SKM-1 treated with dmso at 0.1 percent for 144 hours (cell line): ENCODE measurements around the gene RASA3.
"Not testable (repeated sequence)": the region's sequence is repeated elsewhere in the genome, so short reads cannot be mapped to it uniquely, and the experiment has no call there.

Experiments
- DNase-seq: peaks from one replicate; lab custom pipeline; 2025; ENCODE audit not compliant: unreplicated experiment; lab: John Stamatoyannopoulos, UW

RASA3 gene

DNA sequence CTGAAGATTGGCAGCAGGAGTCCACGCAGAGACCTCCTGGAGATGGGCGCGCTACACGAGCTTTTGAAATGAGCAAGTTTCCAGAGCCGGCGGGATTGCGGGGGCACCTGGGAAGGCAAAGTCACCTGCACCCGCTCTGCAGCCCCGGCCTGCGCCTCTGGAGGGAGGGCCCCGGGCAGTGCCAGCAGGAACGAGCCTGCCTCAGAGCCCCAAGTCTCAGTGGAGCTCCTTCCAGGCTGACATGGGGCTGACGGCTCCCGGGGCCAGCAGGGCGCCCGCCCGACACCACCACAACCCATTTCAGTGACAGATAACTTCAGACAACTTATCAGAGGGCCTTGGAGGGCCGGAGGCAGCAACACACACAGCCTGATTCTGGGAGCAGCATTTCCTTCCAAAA is 45.0 kb downstream of the RASA3 start:
- DNase-seq, result no peak

DNA sequence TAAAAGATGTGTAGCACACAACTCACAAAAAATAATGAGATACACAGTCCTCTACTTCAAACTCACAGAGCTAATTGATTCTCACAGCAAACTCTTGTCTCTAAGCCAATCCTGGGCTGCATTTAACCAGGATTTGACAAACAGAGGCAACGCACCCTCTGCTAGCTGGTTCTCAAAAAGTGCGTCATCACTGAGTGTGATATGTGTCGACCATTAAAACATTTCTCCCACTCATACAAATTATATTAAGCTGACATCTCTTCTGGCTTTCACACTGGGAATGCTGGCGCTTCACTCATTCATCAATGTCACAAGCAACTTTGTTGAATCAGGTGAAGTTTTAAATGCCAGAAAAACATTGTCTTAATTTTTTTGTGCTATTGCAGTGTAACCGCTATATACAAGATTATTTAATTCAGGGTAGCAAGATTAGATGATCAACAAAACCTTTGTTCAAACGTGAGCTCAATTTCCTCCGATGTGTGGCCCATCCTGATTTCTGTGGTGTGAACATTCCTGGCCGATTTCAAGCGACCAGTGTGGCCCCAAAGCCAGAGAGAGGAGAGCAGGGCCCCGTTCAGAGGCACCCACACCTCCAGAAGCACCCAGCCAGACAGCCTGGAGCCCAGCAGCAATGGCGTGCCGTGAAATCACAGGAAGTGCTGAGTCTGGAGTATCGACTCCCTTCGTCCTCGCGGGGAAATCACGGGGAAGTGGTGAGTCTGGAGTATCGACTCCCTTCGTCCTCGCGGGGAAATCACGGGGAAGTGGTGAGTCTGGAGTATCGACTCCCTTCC is 49.4 kb downstream of the RASA3 start:
- no peak for DNase-seq

DNA sequence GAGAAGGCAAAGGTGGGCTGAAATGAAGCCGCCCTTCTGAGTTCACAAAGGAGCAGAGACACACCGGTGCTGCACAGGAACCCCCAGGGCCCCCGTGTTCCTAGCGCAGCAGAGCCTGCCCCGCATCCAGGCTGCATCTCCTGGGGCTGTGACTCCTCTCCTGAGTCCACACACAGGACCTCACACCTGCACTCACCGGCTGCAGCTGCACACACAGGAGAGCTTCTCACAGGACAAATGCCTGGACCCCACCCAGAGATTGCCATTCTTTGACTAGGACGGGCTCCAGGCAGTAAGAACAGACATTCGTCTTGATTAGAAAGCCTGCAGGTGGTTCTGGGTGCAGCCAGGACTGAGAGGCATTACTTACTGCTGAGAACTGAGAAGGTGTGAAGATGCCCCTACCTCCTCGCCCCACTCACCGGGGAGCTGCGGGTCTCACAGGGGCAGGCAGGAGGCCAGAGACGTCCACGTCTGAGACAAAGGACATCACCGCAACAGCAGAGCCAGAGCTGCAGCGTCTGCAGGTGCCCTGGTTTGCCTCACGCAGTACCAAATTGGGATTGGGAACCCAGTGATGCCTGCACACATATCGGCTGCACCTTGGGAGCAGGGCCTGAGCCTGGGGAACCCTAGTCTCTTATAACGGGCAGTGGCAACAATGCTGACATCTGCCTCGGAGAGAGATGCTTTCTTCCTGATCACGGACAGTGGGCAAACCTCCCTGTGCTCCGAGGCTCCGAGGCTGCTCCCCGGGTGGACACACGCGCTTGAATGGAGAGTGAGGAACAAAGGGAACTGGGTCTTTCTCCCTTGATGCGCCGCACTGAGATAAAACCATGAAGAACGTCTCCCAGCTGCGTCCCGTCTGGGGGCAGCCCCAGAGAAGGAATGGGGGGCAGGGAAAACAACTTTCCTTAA is 50.4 kb downstream of the RASA3 start:
- no peak for DNase-seq

DNA sequence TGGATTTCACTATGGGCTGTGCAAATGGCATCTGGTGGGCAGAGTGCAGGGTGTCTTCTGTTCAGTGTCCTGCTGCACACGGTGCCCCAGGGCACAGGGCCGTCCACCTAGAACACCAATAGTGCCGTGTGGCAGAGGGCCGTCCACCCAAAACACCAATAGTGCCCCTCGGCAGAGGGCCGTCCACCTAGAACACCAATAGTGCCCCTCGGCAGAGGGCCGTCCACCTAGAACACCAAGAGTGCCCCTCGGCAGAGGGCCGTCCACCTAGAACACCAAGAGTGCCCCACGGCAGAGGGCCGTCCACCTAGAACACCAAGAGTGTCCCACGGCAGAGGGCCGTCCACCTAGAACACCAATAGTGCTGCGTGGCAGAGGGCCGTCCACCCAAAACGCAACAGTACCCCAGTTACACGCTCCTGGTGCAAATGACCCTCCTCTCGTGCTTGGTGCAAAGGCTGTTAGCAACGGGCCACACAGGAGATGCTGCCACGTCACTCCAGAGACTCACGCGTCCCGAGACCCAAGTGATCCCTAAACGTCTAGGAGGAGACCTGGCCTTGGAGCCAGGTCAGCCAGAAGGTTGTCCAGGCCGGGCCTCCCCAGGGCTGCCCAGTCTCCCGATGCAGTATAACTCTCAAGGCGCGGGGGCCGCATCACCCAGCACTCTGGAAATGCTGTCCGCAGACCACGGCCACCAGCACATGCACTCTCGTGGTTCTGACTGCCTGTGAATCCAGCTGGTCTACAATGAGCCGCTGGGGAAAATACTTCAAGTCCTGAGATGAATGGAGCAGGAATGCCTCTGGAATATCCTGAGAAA is 51.5 kb downstream of the RASA3 start:
- no peak for DNase-seq

DNA sequence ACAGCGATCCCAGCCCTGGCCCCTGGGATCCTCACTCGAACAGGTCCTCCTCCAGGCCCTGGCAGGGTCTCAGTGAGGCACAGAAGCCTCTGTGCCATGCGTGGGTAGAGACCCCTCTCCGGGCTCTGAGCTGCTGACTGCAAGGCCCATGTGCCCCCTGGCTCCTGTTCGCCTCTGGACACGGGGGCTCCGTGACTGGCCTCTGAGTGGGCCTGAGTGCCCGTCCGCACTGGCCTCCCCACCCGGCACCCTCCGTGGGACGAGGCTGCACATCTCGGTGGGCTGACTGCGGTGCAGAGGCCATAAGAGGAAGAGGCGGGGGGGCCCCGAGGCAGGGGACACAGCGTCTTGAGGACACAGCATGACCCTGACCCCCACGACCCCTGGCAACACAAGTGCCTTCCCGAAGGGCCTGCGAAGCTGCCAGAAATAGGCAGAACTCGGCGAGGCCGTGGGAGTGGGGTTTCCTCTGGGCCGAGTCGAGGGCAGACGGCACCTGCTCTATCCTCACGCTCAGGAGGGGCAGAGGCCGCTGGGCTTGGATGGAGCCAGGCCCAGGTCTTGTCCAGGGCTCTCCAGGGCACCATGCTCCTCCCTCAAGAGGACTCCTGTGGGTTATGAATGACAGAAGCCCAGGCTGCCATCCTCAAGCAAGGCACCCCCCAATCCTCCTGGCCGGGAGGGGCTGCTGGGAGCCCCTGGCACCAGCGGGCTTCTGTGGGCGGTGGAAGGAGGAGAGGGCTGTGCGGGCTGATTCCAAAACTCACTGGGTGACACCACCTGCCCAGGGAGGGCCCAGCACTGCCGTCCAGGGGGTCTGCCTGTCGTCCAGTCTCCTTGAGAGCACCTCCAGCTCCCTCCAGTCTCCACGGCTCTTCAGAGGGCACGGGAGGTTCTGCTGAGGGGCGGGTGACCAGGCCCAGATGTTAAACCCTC is 52.6 kb downstream of the RASA3 start:
- DNase-seq, result no peak

DNA sequence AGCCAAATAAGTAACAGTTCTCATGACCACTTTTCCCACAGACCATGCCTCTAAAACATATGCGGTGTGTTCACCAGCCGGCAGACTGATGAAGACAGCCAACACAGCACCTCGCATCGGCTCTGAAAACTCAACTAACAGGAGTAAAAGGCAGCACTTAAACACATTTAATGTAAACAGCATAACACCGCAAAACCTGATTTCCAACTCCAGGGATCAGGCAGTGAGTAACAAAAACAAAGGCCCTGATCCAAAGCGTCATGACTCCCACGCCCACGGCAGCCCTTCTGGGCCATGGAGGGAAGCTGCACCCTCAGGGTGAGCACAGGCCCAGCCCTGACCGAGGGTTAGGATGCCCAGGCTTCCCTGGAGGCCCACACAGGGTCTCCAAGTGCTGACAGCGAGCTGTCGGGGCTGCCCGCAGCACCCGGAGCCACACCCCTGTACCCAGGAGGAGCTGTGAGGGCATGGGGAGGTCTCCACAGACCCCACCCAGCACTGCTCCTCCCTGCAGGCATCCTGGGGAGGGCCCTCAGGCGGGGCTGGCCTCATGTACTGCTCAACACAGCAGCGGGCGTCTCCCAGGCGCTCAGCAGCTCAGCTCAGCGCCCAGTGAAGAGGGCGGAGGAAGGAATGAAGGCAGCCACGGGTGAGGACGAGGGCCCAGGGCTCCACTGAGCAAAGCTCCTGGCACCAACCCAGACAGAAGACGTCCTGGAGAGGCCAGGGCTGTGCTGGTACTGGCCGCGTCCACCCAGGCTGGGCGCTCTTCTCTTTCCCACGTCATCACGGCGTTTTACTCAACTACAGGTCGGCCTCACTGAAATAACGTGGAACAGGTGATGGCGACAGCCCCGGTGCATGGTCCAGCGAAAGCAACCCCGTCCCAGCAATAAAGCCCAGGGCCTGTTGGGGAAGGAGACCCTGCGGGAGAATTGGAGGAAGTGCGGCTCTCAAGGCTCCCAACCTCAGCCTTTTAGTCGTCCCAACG is 53.7 kb downstream of the RASA3 start:
- no peak for DNase-seq

DNA sequence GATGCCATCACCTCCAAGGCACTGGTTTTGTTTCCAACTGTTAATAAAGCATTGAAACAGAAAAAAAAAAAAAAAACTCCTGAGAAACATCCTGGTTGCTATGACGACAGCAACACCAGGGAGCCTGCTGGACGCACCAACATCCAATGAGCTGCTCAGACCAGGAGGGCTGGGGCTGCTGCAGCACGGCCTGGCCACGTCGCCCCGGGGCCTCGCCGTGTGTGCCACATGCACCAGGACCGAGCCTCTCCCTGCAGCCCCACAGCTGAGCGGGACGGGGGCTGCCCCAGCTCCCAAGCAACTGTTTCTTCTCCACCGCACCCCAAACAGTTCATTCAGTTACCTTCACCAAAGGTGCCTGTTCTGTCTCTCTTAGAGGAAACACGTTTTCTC is 54.5 kb downstream of the RASA3 start:
- no peak for DNase-seq

DNA sequence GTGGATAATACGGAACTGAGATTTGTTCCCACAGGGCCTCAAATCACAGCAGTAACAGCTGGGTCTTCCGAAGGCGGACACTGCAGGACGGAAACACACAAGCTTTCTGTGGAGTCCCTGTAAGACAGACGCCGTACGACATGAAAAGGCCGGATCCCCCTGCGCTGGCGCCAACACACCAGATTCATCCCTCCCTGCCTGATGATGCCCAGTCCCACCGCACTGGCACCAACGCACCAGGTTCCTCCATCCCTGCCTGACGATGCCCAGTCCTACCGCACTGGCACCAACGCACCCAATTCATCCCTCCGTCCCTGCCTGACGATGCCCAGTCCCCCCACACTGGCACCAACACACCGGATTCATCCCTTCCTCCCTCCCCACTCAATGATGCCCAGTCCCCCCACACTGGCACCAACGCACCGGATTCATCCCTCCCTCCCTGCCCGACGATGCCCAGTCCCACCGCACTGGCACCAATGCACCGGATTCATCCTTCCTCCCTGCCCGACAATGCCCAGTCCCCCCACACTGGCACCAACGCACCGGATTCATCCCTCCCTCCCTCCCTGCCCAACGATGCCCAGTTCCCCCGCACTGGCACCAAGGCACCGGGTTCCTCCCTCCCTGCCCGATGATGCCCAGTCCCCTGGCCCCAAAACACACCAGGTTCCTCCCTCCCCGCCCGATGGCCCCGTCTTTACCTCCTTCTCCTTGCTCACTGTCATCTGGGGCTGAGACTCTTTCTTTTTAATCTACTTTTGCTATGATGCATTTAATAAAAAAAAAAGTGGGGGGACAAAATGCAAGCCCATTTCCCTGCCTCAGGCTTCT is 55.1 kb downstream of the RASA3 start:
- DNase-seq, result no peak

DNA sequence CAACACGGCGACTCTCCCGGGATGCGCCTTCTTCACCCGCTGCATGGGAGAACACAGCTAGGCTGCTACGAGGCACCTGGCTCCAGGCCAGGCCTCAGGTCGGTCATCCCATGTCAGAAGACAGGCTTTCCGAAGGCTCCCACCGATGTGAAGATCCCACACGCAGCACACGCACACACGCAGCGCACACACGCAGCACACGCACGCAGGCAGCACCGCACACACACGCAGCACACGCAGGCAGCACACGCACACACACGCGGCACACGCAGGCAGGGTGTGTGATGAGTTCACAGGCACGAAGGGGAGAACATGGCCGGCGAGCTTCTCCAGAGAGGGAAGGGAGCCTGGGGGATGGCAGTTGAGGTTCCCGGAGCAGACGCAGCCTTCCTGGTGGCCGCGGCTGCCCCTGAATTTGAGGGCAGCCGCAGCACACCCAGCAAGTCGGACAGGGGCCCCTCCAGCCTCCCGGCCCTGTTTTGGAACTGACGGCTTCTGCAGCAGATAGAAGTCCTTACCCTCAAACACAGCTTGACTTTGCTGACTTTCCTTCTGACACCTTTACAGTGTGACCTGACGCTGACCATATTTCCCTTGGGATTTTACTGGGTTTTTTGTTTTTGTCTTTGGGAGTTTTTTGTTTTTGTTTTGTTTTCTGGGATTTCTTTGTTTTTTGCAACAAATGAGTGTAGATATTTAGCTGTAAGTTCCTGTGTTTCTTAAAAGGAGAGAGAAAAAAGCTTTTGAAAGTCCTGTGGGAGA is 55.9 kb downstream of the RASA3 start:
- no peak for DNase-seq

DNA sequence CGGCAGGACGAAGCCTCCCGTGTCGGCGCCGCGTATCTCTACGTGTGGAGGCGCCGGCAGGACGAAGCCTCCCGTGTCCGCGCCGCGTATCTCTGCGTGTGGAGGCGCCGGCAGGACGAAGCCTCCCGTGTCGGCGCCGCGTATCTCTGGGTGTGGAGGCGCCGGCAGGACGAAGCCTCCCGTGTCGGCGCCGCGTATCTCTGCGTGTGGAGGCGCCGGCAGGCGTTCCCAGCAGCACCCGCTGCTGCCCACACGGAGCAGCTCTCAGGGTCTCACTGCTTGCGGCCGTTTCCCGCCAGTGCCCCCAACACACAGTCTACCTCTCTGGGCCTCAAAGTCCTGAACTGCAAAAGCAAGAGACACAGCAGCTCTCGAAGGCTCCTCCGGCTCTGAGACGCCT is 56.6 kb downstream of the RASA3 start:
- DNase-seq, result not testable (repeated sequence)

DNA sequence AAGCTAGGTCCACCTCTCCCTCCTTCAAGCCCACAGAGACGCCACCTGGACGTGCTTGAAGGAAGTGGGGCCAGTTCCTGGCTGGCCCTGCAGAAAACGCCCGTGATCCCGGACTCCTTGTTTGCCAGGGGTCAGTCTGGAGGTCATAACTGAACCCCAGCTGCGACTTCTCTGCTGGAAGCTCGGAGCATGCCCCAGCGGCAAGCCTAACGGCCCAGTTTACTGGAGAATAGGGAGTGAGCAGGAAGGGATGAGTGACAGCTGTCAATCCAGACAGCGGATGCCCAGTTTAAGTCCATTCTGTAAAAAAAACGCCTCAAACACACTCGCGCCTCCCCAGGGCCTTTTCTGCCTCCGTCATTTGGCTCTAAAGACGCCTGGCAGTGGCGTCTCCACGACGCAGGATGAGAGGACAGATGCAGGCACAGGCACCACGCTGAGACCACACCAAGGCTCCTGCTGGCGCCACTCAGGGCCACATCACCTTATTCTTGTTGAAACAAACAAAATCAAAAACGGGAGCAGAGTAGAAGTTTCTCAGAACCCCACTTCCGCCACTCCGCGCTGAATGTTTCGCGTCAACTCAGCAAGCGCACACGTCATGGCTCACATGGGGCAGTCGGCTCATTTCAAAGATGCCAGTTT is 57.6 kb downstream of the RASA3 start:
- no peak for DNase-seq

DNA sequence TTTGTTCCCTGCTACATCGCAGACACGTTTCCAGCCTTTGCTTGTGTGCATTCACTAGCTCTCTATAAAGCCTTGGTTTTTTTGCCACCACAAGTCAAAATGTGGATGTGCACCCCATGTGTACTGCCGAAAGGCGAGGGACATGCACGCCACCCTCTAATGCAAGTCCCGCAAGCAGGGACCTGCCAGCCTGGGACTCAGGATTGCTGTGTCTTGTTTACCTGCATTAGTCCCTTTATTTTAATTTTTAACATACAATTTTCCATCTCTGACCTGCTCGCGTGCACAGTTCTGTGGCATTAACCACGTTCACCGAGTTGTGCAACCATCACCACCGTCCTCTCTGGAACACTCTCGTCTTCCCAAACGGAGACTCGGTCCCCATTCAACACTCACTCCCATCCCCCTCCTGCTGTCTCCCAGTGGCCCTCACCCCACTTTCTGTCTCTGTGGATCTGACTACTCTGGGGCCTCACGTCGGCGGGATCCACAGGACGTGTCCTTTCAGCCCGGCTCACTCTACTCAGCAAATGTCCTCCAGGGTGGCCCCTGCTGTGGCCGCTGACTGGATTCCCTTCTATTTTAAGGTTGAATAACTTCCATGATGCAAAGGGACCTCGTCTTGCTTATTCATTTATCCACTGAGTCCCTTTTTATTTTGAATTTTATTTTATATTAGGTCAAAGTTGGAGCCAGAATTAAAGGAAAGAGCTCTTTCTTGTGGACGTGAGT is 58.4 kb downstream of the RASA3 start:
- DNase-seq, result no peak

DNA sequence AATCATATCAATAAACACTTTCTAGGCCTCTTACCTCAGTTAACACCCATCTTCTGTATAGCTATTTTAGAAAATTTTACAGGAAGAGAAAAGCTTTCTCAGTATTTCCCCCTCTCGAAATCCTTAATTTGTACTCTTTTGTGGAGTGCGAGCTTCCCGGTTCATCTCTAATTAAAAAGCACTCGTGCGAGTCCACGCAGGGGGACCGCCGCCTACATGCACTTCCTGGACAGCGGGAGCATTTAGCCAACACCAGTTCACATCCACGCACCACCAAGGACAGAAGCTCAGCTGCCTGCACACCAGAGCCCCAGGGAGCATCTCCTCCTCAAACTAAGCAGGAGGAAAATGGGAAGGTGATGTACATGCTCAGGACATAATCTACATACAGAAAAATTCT is 60.0 kb downstream of the RASA3 start:
- DNase-seq, result no peak

DNA sequence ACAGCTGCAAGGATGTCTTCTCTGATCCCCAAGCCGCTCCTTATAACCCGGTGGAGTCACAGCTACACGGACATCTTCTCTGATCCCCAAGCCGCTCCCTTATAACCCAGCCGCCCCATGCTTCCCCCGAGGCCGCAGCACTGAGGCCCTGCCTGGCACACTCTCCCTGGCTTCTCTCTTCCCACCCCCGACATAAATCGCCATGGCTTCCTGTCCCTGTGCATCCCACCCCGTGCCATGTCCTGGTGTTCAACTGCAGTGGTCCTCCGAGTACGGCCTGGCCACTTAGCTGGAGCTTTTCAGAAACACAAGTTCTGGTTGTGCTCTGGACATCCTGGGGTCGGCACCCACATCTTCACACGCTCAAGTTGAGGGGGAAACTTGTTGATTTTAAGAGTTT is 60.4 kb downstream of the RASA3 start:
- DNase-seq, result no peak

DNA sequence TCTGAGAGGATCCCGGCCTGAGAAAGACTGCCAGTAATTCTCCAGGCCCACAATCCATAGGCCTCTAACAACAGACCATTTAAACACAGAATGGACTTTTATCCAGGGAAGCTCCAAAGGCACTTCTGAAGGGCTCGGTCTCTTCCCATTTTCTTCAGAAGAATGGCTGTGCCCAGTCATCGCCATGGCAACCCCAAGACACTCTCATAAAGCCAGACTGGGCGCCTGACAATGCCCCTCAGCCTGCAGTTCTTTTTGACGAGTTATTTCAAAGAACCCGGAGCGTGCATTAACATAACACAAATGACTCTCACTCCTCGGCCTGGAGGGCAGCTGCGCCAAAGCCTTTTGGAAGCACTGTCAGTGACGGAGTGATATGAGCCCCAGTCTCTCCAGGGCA is 61.0 kb downstream of the RASA3 start:
- no peak for DNase-seq

DNA sequence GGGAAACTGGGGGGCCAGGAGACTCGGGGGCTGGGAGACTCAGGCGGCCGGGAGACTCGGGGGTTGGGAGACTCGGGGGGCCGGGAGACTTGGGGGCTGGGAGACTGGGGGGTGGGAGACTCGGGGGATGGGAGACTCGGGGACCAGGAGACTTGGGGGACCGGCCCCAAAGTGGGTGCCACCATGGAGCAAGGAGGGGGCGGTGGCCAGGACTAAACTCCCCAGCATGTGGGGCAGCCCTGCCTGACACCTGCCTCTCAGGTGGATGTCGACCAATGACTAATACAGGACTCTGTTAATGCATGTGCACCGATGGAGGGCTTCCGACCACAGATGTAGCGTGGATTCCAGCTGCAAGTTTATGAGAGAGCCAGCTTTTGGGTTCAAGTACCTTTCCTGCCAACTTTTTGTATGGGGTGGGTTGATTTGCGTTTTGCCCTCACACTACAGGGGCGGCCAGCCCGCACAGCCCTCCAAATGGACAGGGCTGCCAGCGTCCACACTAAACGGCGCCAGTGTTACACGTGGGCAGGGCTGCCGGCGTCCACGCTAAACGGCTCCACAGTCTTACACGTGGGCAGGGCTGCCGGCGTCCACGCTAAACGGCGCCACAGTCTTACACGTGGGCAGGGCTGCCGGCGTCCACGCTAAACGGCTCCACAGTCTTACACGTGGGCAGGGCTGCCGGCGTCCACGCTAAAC is 62.2 kb downstream of the RASA3 start:
- DNase-seq, result no peak
